ENCODE data around the gene MAP7D3.

MAP7D3 gene

DNA sequence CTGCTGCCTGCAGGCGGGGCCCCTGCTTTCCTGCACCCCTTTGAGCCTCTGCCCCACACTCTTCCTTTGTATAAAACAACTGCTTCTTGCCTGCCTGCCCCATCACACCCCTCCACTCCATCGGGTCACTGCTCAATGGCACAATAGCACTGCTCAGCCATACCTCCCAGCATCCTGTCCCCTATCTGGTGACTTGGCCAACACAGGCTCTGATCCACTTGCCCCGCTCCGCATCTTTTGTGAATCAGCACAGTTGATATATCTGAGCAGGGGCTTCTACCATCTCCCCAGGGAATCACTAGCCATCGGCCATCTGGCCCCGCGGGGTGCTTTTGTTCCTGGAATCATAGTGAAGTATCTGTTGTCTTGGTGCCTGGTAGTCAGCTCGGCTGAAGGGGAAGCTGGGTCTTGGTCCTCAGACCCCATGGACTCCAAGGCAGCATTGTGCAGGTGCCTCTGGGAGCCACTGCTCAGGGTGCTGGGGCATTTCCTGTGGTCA lies 45.3 kb downstream of the MAP7D3 start:
- DNase-seq, result no peak

DNA sequence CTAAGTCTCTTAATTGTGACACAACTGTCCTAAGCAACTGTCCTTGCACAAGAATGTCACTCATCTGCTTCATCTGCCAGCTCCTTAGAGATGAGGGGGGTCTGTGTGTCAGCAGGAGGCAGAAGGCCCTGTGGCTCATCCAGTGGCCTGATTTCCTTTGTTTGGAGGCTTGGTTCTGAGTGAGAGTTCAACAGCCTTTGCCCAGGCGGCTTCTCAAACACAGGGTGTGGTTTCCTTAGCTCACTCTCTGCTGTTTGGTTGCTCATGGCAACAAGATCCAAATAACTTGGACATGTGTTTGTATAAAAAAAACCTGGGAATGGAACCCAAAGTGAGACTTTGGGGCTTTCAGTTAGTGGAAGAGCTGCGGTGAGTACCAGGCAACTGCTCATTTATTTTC lies 46.6 kb downstream of the MAP7D3 start:
- peak in 2 of 5 experiments; percentile 20 to 26 for DNase-seq

DNA sequence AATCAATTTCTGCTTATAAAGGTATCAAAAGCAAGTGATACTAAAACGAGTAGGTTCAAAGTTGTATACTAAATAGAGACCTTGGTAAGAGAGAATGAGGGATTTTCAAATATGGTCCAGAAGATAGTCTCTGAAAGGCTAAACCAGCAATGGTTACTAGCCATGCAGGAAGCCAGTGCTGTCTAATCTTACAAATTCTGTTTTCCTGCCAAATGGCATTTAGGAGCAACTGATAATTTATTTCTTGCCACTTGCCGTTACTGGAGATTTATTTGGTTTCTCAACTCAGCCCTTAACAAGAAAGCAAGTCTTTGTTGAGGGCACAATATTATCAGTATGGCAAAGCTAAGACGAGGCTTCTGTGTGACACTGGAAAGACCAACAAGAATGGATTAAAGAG lies 47.2 kb downstream of the MAP7D3 start:
- no peak for DNase-seq

DNA sequence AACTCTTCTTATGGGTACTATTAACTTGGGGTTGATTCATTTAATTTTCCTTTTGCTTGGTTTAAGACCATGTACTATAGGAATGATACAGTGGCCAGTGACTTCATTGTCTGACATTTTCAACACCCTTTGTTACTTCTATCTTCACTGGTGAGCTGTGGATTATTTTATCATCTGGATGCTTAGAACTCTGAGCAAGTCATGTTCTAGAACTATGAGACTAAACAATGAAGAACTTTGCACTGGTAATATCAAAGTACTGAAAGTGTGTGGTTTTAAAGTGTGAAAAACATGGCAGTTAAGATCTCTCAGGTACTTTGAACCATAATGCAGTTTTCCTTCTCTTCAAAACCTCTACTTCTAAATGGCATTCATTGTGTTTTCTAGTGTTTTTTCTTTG lies 47.8 kb downstream of the MAP7D3 start:
- DNase-seq, result peak in 1 of 5 experiments; percentile 44

DNA sequence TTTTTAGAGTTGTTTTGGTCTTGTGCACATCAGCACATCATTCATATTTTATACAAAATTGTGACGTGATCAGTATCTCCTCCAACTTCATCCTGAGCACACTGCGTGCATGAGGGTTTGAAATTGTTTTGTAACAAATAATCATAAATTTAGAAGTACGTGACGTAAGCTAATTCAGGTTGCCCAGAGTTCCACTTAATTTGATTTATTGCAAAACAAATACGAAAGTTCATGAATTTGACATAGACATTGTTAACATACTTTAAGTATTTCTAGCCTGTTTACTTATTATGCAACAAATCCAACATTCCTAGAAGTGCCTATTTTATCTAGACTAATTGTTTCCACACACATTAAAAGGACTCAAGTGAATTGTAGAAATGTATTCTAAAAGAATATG lies 48.3 kb downstream of the MAP7D3 start:
- no peak for DNase-seq

DNA sequence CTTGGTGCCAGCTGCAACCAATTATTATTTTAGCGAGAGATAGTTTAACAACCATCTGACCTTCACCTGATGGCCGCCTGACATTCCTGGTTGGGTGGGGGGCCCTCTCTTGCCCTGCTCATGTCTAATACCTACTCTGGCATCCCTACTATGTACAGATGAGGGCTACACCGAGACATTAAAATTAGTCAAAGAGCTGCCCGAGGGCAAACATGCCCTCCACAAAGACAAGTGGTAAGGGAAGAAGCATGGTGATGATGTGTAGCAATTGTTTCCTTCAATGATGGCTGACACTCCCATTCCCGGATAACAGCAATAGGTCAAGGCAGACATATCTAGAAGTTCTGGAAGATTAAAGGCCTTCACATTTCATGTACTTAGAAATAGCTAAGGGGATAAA lies 49.6 kb downstream of the MAP7D3 start:
- DNase-seq, result no peak

DNA sequence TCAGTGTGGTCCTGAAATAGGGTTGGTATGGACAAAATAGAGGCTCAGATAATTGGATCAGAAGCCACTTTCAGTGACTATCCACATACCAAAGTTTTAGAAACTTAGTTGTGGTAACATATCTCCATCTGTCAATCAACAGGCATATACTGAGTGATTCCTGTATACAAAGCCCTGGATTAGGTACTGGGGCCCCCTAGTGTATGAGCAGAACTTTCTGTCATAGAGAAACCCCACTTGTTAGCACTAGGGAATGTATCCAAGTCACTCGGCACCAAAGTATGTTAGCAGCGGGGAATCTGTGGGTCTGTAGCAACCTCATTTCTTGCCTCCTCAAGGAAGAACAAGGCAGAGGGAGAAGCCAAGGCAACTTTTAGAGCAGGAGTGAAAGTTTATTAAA lies 50.7 kb downstream of the MAP7D3 start:
- peak in 1 of 5 experiments; percentile 36 for DNase-seq

DNA sequence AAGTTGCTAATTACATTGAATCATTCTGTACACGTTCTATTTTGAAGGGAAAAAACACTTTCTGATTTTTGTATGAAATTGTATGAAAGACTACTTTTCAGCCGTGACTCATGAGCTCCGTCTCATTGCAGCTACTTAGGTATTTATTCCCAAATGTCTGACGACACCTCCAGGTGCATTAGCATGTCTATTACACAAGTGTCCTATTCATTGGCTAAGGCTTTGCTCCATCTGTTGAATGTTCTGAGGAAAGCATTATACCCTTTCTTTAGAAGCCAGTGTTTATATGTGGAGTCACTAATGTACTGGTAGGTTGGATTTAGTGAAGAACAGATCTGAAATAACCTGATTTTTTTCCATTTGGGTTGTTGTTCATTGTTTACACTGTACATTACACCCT lies 51.8 kb downstream of the MAP7D3 start:
- DNase-seq, result no peak

DNA sequence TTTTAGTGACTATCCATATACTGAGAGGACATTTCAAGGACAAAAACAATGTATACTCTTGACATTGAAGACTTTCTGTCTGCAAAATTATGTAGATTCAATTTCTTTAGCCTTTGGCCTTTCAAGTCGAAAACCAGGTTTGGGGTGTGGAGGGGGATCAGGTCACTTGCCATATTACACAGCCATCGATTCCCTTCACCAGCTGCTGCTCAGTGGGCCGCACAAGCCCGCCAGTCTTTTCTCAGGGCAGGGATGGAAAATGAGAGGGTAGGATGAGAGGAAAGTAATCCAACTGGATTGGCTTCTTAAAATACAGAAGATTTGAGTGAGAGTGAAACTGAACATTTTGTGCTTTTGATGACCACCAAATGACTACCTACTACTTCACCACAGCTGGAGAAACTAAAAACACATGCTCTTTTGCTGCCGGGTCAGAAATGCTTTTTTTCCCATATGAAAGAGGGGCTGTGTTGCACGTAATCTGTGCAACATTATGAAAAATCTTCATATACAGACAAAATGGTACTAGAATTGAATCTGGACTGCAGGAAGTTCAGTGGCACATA lies 52.4 kb downstream of the MAP7D3 start:
- no peak for DNase-seq

DNA sequence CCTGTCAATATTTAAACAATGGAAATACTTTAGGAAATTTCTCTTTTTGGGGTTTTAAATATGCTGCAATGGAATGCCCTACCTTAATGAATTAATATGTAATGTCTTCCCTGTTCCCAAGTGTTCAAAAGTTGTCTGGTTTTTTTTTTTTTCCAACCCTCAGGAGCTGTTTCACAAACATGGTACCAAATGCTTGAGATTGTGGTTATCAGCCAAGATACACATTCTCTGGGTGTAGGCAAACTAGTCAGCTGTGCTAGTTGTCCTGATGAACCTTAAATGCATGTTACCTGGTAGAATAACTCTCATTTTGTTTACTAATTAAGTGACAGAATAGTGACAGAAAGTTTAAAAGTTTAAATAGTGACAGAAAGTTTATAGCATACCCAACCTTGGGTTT lies 53.2 kb downstream of the MAP7D3 start:
- DNase-seq, result no peak

DNA sequence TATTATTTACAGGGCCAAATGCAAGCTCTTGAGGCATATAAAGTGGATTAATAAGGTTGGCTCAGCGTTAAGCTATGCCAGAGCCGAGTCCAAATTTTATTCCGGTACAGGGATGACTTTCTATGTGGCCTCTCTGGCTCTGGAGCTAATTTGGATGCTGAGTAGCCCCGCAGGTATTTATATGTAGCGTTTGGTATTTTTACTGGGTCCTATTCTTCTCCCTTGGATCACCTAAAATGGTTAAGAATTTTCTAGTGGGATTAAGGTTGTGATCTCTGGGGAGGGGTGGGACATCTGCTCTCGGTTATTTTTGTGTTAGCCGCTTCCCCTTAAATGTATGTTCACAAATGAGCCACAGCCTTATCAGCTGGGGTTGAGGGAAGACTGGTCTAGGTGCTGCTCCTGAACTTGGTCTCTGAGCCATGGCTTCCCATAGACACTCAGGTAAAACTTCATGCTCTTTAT lies 54.5 kb downstream of the MAP7D3 start:
- DNase-seq, result no peak

DNA sequence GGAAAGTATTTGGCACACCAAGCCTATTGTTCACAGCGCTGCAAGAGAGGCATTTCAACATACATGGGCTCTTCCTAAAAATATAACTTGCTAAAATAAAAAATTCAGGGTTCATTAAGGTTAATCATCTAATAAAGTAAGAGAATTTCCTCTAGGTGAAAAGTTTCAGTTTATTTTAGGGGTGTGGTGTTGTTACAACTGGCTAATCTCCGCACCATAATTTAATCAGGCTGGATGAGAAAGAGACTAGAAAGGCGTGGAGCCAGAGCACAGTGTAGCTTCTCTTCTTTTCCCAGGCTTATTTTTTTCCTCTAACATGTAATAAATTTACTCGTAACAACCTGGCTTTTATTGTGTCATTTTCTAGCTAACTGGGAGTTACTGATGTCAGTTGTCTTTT lies 56.0 kb downstream of the MAP7D3 start:
- DNase-seq, result no peak

DNA sequence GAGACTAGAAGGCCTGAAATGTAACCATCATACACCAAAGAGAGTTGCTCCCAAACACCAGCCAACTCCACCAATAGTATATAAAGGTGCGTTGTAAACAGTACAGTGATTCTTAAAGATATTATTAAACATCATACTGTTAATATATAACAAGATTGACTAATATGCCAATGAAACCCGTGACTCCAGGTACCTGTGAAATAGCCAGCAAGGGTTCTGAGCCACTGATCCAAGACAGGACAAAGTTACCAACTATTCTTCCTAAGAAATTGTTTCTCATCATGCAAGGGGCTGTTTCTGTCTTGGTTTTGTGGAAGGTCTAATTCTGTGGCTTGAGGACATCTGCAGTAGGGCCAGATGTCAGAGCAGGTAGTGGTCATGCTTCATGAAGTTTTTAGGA lies 56.7 kb downstream of the MAP7D3 start:
- DNase-seq, result no peak

DNA sequence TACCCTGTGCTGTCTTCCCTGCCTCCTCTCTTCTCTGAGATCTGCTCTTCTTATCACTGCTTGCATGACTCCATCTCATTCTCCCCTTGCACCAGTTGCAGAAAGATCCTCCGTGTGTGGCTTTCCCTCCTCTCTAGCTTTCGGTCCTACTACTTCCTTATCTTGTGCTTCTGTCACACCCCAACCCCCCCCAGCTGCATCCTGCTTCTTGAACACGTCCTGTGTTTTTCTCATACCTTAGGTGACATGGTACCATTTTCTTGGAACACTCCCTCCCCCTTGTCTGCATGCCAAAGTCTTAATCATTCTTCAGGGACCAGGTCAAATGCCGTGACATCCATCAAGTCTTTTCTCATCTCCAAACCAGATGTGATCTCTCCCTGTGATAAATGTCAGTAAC lies 57.4 kb downstream of the MAP7D3 start:
- peak in 1 of 5 experiments; percentile 27 for DNase-seq

DNA sequence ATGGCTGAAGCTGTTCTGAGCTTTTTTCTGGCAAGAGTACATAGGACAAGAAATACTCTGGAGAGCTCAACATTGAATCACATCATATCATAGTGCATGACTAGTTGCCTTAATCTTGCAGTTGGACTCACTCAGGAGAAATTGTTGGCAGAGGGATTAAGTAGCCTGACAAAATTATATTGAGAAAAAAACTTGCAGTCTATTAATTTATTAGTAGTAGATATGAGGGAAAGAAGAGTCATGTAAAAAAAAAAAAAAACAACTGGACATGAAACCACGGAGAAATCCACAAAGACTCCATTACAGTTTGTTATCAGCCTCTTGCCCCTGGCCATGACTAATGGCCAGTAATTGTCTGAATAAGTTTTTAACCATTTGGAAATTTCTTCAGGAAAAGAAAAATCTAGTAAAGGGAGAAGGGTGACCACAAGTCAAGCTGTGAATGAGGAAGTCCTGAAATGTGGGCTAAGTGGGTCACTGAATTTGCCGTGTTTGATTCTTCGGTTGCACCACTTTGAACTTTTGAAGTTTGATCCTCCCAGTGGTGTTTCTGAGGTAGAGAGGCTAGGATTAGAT lies 58.3 kb downstream of the MAP7D3 start:
- no peak for DNase-seq

DNA sequence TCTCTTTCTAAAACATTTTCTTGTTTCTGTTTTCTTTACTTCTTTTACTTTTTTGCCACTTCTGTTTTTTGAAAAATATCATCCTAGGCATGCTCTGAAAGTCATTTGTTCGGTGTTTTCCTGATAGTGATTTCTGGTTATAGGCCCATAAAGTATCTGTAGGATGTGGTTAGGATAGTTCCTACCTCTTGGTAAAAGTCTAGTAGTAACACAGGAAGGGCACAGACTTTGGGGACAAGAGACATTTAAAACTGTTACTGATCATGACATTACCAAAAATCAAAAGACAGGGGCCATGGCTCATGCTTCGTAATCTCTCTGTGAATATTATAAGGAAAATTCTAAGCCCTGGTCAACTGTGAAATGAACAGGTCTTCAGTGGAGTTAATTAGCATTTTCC lies 59.1 kb downstream of the MAP7D3 start:
- DNase-seq, result peak in 1 of 5 experiments; percentile 5

DNA sequence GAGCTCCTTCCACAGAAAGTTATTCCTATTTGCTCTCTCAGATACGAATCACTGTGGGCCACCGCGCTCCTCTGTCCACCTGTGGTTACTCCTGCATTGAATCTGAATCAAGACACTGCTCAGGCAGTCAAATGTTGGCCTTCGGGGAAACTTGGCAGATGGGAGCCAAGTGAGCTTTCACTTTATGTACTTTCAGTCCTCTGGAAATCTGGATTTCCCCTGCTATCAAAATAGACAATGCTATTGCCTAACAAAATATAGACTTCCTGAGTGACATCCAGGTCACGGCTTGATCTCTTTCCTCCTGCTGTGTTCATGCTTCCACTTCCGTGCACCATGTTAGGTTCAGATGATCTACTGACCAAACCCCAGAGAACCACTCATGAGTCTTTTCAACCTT lies 60.0 kb downstream of the MAP7D3 start:
- no peak for DNase-seq

DNA sequence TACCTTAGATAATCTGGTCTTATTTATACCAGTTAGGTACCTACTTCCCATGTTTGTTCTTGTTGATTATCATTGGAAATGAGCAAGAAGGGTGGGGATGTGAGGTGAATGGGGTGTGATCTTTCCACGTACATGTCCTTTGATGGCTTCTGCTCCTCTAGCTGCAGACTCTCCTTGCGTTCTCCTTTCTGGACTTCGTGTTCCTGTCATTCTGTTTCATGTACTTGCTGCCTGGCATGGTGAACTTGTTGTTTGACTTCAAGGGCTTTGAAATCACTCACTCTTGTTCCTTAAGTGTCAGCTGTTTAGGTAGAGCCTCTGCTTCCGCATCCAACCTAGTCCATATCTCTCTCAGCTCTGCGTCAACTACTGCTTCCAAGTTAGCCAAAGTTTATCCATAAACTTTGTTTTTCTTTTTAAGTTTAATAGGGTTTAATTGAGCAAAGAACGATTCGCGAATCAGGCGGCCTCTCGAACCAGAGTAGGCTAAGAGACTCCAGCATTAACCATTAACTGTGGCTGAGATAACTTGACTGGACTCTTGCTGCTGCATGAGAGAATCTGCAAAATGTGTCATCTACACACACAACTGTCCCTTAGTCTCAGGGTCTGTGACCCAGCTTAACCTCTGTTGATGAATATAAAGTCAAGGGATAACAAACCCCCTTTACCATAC lies 61.0 kb downstream of the MAP7D3 start:
- no peak for DNase-seq

DNA sequence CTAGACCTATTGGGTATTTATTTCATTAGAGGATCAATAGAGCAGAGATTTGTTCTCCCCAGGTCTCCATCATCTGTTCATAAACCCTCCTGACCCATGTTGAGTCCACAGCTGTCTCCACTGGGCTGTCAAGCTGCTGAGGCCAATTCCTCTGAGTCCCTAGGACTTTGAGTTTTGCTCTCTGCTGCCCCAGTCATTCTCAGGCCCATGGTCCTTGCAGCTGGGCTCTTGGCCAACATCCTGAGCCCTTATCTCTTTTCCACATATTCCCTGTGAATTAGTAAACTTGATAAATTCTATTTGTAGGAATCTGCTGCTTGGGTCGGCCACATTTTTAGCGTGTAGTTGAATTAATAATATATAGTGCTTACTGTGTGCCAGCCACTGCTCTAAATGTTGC lies 62.0 kb downstream of the MAP7D3 start:
- no peak for DNase-seq

DNA sequence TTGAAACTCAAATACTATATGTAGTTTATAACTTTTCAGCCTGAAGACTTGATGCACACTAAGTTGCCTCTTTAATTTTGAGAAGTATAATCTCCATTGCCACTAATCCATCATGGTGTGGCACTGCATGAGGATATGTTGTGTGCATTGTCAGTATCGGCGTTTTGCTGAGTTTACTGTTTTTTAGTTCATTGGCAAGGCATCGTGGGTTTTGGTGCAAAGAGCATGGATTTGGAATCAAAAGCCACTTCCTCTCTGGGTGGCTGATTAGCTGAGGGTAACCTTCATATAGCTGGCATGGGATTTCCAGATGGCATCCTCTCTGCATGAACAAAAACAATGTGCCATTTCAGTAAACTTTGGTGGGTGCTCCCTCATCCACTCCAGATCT lies 65.2 kb downstream of the MAP7D3 start:
- DNase-seq, result no peak

DNA sequence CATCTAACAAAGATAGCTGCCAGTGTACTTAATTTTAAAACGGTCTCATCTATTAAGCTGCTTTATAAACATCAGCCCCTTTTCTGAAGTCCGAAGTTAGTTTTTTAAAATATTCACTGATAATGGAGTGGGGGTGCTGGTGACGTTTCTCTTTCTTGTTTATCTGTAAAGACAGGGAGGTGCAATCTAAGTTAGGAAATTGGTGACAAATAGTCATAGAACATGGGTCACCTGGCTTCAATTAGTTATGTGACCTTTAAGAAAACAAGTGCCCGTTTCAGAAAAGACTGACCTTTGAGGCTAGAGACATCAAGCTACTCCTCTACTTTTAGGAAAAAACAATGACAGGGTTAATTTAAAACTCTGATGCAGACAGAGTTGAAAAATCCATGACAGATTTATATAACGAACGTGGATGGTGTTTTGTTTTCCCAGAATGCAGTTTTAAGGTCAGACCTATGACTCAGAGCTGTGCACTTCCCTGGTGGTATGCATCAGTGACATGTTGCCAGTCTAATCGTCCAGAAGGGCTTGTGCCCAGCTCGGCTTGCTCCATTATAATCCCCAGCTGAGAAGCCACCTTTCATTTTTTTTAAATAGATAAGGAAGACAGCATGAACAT lies 65.7 kb downstream of the MAP7D3 start:
- DNase-seq, result no peak

DNA sequence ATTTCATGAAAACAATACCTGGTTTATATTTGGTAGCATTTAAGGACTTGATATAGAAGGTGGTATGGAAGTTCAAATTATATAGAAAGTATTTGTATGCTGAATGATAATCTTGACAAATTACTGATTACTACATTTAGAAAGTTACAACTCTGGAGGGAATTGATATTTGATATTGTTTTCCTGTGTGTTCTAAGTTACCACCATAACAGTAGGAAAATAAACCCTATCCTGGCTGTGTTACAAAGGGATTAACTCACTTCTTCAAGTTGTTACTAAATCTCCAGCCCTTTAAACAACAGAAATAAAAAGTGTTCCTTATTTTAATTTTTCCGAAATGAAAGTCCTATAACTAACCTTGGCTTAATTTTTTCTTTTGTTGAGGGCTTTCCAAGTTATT lies 67.3 kb downstream of the MAP7D3 start:
- DNase-seq, result no peak

DNA sequence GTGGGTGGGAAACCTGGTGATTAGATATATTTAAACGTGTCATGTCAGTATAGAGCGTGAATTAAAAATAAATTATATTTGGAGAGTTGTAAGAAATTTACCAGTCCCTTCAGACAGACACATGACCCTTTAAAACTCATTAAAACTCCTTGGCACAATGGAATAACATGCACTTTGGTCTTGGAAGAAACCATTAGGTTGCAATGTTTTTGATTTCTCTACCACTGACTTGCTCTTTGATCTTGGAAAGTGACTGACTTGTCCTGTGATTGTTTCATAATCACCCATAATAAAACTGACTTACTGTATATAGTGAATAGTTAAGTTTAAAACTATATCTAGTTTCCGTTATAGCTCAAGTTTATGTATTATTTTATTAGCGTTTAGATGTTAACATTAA lies 68.0 kb downstream of the MAP7D3 start:
- DNase-seq, result no peak

DNA sequence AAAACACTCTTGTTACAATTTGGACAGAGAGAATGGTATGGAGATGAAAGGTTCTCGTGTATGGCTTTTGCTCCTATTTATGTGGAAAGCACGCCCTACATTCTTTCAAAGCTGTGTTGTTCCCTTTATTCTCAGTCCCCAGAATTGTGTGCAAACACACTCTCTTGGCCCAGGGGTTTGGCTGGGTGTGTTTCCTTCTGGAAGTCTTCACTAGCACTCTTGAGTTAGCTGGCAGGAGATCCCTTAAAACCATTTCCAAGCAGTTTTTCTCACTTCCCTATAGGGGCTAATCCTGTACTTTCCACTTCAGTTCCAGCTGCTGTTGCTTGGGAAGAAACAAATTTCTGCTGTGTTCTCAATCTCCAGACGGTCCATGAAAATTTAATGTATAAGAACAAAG lies 68.8 kb downstream of the MAP7D3 start:
- DNase-seq, result no peak
